Endothelial cell of umbilical vein (primary cell): Measurements from ENCODE around the gene MCTP2. TPM values are rescaled to one million over a fixed set of nuclear protein-coding genes. Genes with fewer than 3 reads are reported as not detected.

Experiments
- BruUV-seq: library from RNA; stranded (reverse); fragments of 400-500 nt; replicated peaks from 2 replicates; lab custom pipeline; 2021; lab: Mats Ljungman, UMichigan
- CTCF ChIA-PET: fragments of 300-600, 350-600 bp; sonication (Branson Sonifier 250); formaldehyde crosslinking; loops from one replicate; lab custom pipeline; 2021; ENCODE audit warnings: antibody characterized with exemption, inconsistent platforms; lab: Charles Lee
- POLR2A ChIA-PET: fragments of 300-600, 350-600 bp; sonication (Branson Sonifier 250); formaldehyde crosslinking; loops from one replicate; lab custom pipeline; 2021; ENCODE audit warnings: antibody characterized with exemption, inconsistent platforms; lab: Charles Lee
- DNase-seq: peaks from one replicate; pipeline ENCODE4 v3.0.0-alpha.2; 2011; ENCODE audit warnings: low read depth, low spot score
- FAIRE-seq: peaks from 2 replicates; lab custom pipeline; 2011; peaks lifted over from hg19 to GRCh38; lab: Jason Lieb, UNC
- H2AFZ ChIP-seq: 2 replicates; pipeline ENCODE4 v1.6.0; 2012; ENCODE audit warnings: low read depth, low read length, control low read depth, inconsistent platforms
- H3K27ac ChIP-seq: 2 replicates; pipeline ENCODE4 v1.5.1; 2011; ENCODE audit warnings: low read depth, mild to moderate bottlenecking, control low read depth, low read length, moderate library complexity; ENCODE audit not compliant: insufficient read depth
- H3K27me3 ChIP-seq, 2 experiments: 2 replicates each; pipeline versions ENCODE4 v1.6.0 to v1.6.1; 2011; ENCODE audit warnings: low read length in 2 of 2, mixed read lengths in 1 of 2; ENCODE audit not compliant: control insufficient read depth in 2 of 2, insufficient read depth in 2 of 2
- H3K36me3 ChIP-seq, 2 experiments: 2 replicates in 1 of 2; 3 replicates in 1 of 2; pipeline ENCODE4 v1.5.1; 2011; ENCODE audit warnings: low read length in 2 of 2, mild to moderate bottlenecking in 1 of 2, moderate library complexity in 1 of 2; ENCODE audit not compliant: control insufficient read depth in 2 of 2, insufficient read depth in 2 of 2; ENCODE audit errors: extremely low read depth in 1 of 2
- H3K4me1 ChIP-seq: 3 replicates; pipeline ENCODE4 v1.5.1; 2011; ENCODE audit warnings: mild to moderate bottlenecking, low read length; ENCODE audit not compliant: control insufficient read depth, insufficient read depth; ENCODE audit errors: extremely low read depth
- H3K4me2 ChIP-seq: 2 replicates; pipeline ENCODE4 v1.6.1; 2011; ENCODE audit warnings: low read length, control low read depth, mixed read lengths; ENCODE audit not compliant: insufficient read depth
- H3K4me3 ChIP-seq, 3 experiments: fragments of 200-600 bp in 1 of 3; sonication (generic), shearing (Covaris generic) in 1 of 3; replicated peaks in 1 of 3; 2 replicates each; pipeline ENCODE4 v1.5.1; 2011 to 2016; ENCODE audit warnings: control low read depth in 3 of 3, low read length in 3 of 3, mild to moderate bottlenecking in 2 of 3, inconsistent platforms in 1 of 3, low read depth in 1 of 3, moderate library complexity in 1 of 3; ENCODE audit not compliant: insufficient read depth in 1 of 3
- H3K79me2 ChIP-seq: 2 replicates; pipeline ENCODE4 v1.6.0; 2012; ENCODE audit warnings: low read length, inconsistent platforms; ENCODE audit not compliant: control insufficient read depth, insufficient read depth
- H3K9ac ChIP-seq: replicated peaks from 2 replicates; pipeline ENCODE3; 2011; ENCODE audit warnings: low read length, control low read depth; ENCODE audit not compliant: insufficient read depth; ENCODE audit errors: extremely low read depth
- H3K9me1 ChIP-seq: replicated peaks from 3 replicates; pipeline ENCODE4 v1.6.0; 2011; ENCODE audit warnings: mild to moderate bottlenecking, low read length; ENCODE audit not compliant: control insufficient read depth, insufficient read depth; ENCODE audit errors: extremely low read depth
- H3K9me3 ChIP-seq: replicated peaks from 2 replicates; pipeline ENCODE4 v1.5.1; 2012; ENCODE audit warnings: low read length, inconsistent platforms; ENCODE audit not compliant: control insufficient read depth, insufficient read depth
- H4K20me1 ChIP-seq: replicated peaks from 2 replicates; pipeline ENCODE3; 2011; ENCODE audit warnings: mild to moderate bottlenecking, low read length; ENCODE audit not compliant: control insufficient read depth, insufficient read depth; ENCODE audit errors: extremely low read depth
- CTCF ChIP-seq, 2 donors: IDR thresholded peaks; 1 replicate in 1 of 2; 2 replicates in 1 of 2; pipeline ENCODE4 v1.5.1; 2011; ENCODE audit warnings: low read length in 2 of 2, mild to moderate bottlenecking in 2 of 2, moderate library complexity in 2 of 2, control low read depth in 1 of 2, inconsistent platforms in 1 of 2, low read depth in 1 of 2; ENCODE audit not compliant: insufficient read depth in 1 of 2; ENCODE audit errors: extremely low read depth in 1 of 2
- EZH2 ChIP-seq: IDR thresholded peaks from 2 replicates; pipeline ENCODE4 v1.6.1; 2012; ENCODE audit warnings: borderline replicate concordance, low read depth, mild to moderate bottlenecking, moderate library complexity, low read length, inconsistent platforms; ENCODE audit not compliant: severe bottlenecking
- FOS ChIP-seq: IDR thresholded peaks from 2 replicates; pipeline ENCODE4 v1.6.1; 2011; ENCODE audit warnings: mild to moderate bottlenecking, low read length, moderate library complexity, borderline replicate concordance; ENCODE audit not compliant: insufficient read depth
- GATA2 ChIP-seq: IDR thresholded peaks from 2 replicates; pipeline ENCODE4 v1.7.0; 2011; ENCODE audit warnings: low read depth, mild to moderate bottlenecking, moderate library complexity, mixed read lengths, low read length; ENCODE audit not compliant: insufficient read length, insufficient read depth
- JUN ChIP-seq: IDR thresholded peaks from 2 replicates; pipeline ENCODE4 v1.6.1; 2011; ENCODE audit warnings: borderline replicate concordance, low read depth; ENCODE audit not compliant: insufficient read length, insufficient read depth
- MAX ChIP-seq: IDR thresholded peaks from 2 replicates; pipeline ENCODE4 v1.6.1; 2011; ENCODE audit not compliant: insufficient read depth, insufficient read length
- MYC ChIP-seq: IDR thresholded peaks from one replicate; pipeline ENCODE4 v1.6.1; 2011; ENCODE audit warnings: mild to moderate bottlenecking, low read depth, low read length
- POLR2A ChIP-seq: IDR thresholded peaks from 2 replicates; pipeline ENCODE4 v1.6.1; 2012; ENCODE audit warnings: low read depth, mild to moderate bottlenecking, control low read depth, low read length
- POLR2AphosphoS5 ChIP-seq: IDR thresholded peaks from 2 replicates; pipeline ENCODE4 v1.6.1; 2012; ENCODE audit warnings: low read depth, mild to moderate bottlenecking, control low read depth, low read length, moderate library complexity; ENCODE audit not compliant: insufficient read depth
- dilution Hi-C: fragments of 300-500 bp; cut with MboI; formaldehyde crosslinking; loops from one replicate; pipeline ENCODE4 v1.15.0; 2019; ENCODE audit warnings: low sequenced_read_pairs; ENCODE audit not compliant: extremely low pct_ligation_motif_present
- intact Hi-C: fragments of 100-400 bp; cut with micrococcal nuclease; formaldehyde crosslinking; loops from one replicate; pipeline ENCODE4 v1.10.0; 2022
- polyA plus RNA-seq, 4 experiments: library from polyadenylated mRNA; depleted of rRNA in 3 of 4; stranded (reverse) in 3 of 4; unstranded in 1 of 4; fragments of >200 nt; gene quantifications; 2 replicates each; pipeline versions ENCODE4 v1.2.1 to v1.2.3, GENCODE V29; 2011 to 2012; ENCODE audit warnings: missing spikeins in 1 of 4
- total RNA-seq: library from RNA; stranded (reverse); gene quantifications from 2 replicates; pipeline ENCODE4 v1.2.3, GENCODE V29; 2021

Gene MCTP2
- total and polyA plus RNA-seq, 2 donors (not counting 3 experiments of a cell fraction or from before 2014, with no cell fraction given): 0.01 to 0.75 TPM

DNA sequence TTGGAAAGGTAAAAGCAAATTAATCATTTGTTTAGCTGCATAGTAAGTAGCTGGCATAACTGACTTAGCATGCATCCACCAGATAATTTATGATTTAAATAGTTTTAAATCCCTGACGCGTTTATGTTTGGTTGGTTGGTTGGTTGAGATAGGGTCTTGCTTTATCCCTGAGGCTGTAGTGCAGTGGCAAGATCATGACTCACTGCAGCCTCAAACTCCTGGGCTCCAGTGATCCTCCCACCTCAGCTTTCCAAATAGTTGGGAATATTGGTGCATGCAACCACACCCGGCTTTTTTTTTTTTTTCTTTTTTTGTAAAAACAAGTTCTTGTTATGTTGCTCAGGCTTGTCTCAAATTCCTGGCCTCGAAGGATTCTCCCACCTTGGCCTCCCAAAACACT lies 263.4 kb downstream of the MCTP2 start:
- intact Hi-C loops (no loop called here), dilution Hi-C loops (no loop called here)
- H3K4me3 ChIP-seq: no peak overlapping the region
- no peaks in the 10 kb centered on the region for H3K27me3 ChIP-seq
- FAIRE-seq (no peak), DNase-seq (no peak)
- H3K9me1 ChIP-seq: no peaks in the 10 kb centered on the region
- H3K27ac ChIP-seq: no peak overlapping the region
- no peak overlapping the region for H3K9ac ChIP-seq
- CTCF ChIA-PET: interaction anchor here (0.6 kb wide), 1 partner anchor 659 kb away, joined by 3 read pairs; no protein-coding TSS in a partner anchor
- H4K20me1 ChIP-seq: no peaks in the 10 kb centered on the region
- H3K4me2 ChIP-seq: no peak overlapping the region
- no peaks in the 10 kb centered on the region for H3K4me1 ChIP-seq
- H2AFZ ChIP-seq: no peak overlapping the region
- no peaks in the 10 kb centered on the region for H3K9me3 ChIP-seq
- POLR2A ChIA-PET: no interaction called here
- no peaks in the 10 kb centered on the region for H3K36me3 ChIP-seq
- H3K79me2 ChIP-seq: no peaks in the 10 kb centered on the region
- no TSS peak for BruUV-seq
- TF ChIP-seq MAX (no peak), JUN (no peak), FOS (no peak), CTCF (IDR thresholded peaks at IDR 0.05; ENCODE audit: extremely low read depth in 1 of 2, insufficient read depth in 1 of 2, low read depth in 1 of 2, low read length in 2 of 2) (no peak), POLR2A (no peak), EZH2 (no peak), GATA2 (no peak), MYC (no peak), POLR2AphosphoS5 (no peak)
